ENCODE results near the gene ARHGAP22. TPM values are rescaled to one million over a fixed set of nuclear protein-coding genes. Genes with fewer than 3 reads are reported as not detected.

ARHGAP22 gene
- total RNA-seq, 2 experiments from 2014 or later, result not detected

DNA sequence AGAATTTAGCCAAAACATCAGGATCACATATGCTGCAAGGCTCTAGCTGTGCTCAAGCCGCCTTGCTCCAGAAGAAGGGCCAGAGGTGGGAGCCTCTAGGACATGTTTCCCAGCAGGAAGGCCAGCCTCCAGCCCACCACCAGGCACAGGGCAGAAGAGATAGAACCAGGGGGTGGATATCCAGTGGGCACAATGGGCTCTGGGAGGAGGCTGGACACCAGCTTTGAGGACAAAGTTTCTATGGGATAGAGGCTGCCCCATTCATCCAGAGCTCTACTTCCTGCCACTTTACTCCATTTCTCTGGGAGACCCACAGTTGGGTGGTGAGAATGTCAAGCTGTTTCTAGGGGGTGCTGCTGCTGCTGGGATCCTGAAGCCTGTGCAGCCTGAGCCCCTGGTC is 77.1 kb downstream of the ARHGAP22 start:
- Mint-ChIP-seq H3K4me3 (no peak overlapping the region), H3K27me3 (peaks cover 30% of the 10 kb centered on the region)
- CTCF ChIA-PET, result no interaction called here

DNA sequence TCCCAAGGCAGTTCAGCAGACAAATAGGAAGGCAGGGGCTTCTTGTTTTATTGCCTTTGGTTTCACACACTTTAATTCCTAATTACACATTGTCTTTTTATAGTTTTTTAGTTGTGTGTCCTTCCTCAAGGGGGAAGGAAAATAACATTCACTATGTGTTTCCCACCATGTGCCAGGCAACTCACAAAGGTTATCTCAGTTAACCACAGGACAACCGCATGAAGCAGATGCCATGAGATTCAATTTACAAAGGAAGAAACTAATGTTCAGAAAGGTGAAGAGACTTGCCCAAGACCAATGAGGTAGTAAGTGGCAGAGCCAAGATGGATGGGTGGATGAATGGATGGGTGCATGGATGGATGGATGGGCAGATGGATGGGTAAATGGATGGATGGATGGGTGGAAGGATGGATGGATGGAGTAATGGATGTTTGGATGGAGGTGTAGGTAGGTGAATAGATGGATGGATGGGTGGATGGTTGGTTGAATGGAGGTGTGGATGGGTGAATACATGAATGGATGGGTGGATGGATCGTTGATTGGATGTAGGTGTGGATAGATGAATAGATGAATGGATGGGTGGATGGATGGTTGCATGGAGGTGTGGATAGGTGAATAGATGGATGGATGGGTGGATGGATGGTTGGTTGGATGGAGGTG is 77.9 kb downstream of the ARHGAP22 start:
- no peak overlapping the region for H3K27ac Mint-ChIP-seq
- TF ChIP-seq, protein P1, sequence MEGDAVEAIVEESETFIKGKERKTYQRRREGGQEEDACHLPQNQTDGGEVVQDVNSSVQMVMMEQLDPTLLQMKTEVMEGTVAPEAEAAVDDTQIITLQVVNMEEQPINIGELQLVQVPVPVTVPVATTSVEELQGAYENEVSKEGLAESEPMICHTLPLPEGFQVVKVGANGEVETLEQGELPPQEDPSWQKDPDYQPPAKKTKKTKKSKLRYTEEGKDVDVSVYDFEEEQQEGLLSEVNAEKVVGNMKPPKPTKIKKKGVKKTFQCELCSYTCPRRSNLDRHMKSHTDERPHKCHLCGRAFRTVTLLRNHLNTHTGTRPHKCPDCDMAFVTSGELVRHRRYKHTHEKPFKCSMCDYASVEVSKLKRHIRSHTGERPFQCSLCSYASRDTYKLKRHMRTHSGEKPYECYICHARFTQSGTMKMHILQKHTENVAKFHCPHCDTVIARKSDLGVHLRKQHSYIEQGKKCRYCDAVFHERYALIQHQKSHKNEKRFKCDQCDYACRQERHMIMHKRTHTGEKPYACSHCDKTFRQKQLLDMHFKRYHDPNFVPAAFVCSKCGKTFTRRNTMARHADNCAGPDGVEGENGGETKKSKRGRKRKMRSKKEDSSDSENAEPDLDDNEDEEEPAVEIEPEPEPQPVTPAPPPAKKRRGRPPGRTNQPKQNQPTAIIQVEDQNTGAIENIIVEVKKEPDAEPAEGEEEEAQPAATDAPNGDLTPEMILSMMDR (IDR thresholded peaks at IDR 0.05), result no peak
- H3K27me3 Mint-ChIP-seq, result peaks cover 38% of the 10 kb centered on the region
- Histone ChIP-seq H3K4me3 (ENCODE audit: low read length) (no peak overlapping the region), H3K4me1 (ENCODE audit: insufficient read depth, low read length) (peaks cover 2% of the 10 kb centered on the region), H3K27ac (ENCODE audit: low read depth in 1 of 2, low read length in 2 of 2) (no peak overlapping the region), H3K27me3 (ENCODE audit: control insufficient read depth in 1 of 2, insufficient read depth in 2 of 2, low read length in 2 of 2) (peaks cover 13 to 20% of the 10 kb centered on the region in 2 experiments), H3K9me3 (ENCODE audit: control insufficient read depth in 1 of 2, insufficient read depth in 1 of 2, low read length in 2 of 2) (peaks cover 0 to 7% of the 10 kb centered on the region in 2 experiments), H3K36me3 (ENCODE audit: insufficient read depth, low read length) (no peaks in the 10 kb centered on the region)
- H3K36me3 Mint-ChIP-seq (ENCODE audit: low read depth), result no peaks in the 10 kb centered on the region
- CTCF ChIA-PET, result no interaction called here
- H3K4me3 Mint-ChIP-seq, result no peak overlapping the region
- no peak for DNase-seq
- peaks cover 2% of the 10 kb centered on the region for H3K9me3 Mint-ChIP-seq
- no peaks in the 10 kb centered on the region for H3K4me1 Mint-ChIP-seq (ENCODE audit: low read depth)
- ATAC-seq (ENCODE audit: poor library complexity), result no peak
- POLR2A ChIA-PET, result no interaction called here
- intact Hi-C loops (cut with DNase I, micrococcal nuclease), result no loop called here

More for the DNA sequence above, 77.1 kb downstream of the ARHGAP22 start:
- no peaks in the 10 kb centered on the region for H3K36me3 ChIP-seq (ENCODE audit: insufficient read depth, low read length)
- no peak for DNase-seq
- peaks cover 0 to 7% of the 10 kb centered on the region in 2 experiments for H3K9me3 ChIP-seq (ENCODE audit: control insufficient read depth in 1 of 2, insufficient read depth in 1 of 2, low read length in 2 of 2)
- peaks cover 2% of the 10 kb centered on the region for H3K4me1 ChIP-seq (ENCODE audit: insufficient read depth, low read length)
- peaks cover 6 to 12% of the 10 kb centered on the region in 2 experiments for H3K27me3 ChIP-seq (ENCODE audit: control insufficient read depth in 1 of 2, insufficient read depth in 2 of 2, low read length in 2 of 2)
- Mint-ChIP-seq H3K4me1 (ENCODE audit: low read depth) (no peaks in the 10 kb centered on the region), H3K9me3 (peaks cover 2% of the 10 kb centered on the region), H3K27ac (no peak overlapping the region), H3K36me3 (ENCODE audit: low read depth) (no peaks in the 10 kb centered on the region)
- POLR2A ChIA-PET, result no interaction called here
- TF ChIP-seq, protein P1 (IDR thresholded peaks at IDR 0.05), result no peak
- ATAC-seq (ENCODE audit: poor library complexity), result no peak
- H3K4me3 ChIP-seq (ENCODE audit: low read length), result no peak overlapping the region
- H3K27ac ChIP-seq (ENCODE audit: low read depth in 1 of 2, low read length in 2 of 2), result no peak overlapping the region
- intact Hi-C loops (cut with DNase I, micrococcal nuclease), result no loop called here

DNA sequence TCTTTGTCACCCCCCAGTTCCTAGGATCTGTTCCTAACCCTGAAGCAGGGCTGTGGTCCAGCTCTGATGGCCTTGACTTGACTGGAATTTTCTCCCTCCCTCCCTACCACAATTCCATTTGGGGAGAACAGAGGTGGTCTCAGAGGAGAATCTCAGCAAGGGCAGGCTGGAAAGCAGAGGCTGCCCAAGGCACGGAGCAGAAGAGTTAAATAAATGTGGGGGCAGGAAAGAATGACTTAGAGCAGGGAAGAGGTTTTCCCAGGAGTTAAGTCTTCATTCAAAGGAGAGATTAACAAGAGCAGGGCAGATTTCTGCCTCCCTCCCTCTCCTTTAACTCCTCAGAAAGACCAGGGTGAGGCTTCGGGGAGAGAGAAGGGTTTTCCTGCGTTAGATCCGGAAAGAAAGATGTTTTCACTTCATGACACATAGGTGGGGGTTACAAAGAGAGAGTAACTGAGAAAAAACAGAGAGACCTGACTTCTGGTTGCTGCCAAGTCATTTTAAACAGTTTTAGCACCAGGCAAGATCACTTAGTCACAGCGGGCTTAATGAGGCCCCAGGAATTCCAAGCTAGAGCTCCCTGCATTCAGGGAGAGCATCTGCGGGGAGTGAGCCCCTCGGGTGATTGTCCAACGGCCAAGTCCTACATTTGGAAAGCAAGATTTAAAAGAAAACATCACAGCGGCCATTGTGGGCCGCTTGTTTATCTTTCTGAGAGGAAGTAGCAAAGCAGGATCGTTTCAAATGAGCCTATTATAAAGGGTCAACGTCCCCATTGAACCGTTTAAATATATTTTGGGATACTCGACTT is 78.7 kb downstream of the ARHGAP22 start:
- CTCF ChIA-PET, result no interaction called here
- H3K27me3 Mint-ChIP-seq, result peaks cover 46% of the 10 kb centered on the region
- TF ChIP-seq, protein P1 (IDR thresholded peaks at IDR 0.05), result no peak

More for the DNA sequence above, 78.7 kb downstream of the ARHGAP22 start:
- H3K4me1 Mint-ChIP-seq (ENCODE audit: low read depth), result no peaks in the 10 kb centered on the region
- H3K9me3 ChIP-seq (ENCODE audit: control insufficient read depth in 1 of 2, insufficient read depth in 1 of 2, low read length in 2 of 2), result peaks cover 0 to 7% of the 10 kb centered on the region in 2 experiments
- no peak for ATAC-seq (ENCODE audit: poor library complexity)
- POLR2A ChIA-PET, result no interaction called here
- peaks cover 2% of the 10 kb centered on the region for H3K4me1 ChIP-seq (ENCODE audit: insufficient read depth, low read length)
- no peak overlapping the region for H3K27ac Mint-ChIP-seq
- no peak overlapping the region for H3K4me3 Mint-ChIP-seq
- DNase-seq, result no peak
- peaks cover 2% of the 10 kb centered on the region for H3K9me3 Mint-ChIP-seq
- peaks cover 17 to 20% of the 10 kb centered on the region in 2 experiments for H3K27me3 ChIP-seq (ENCODE audit: control insufficient read depth in 1 of 2, insufficient read depth in 2 of 2, low read length in 2 of 2)
- intact Hi-C loops (cut with DNase I, micrococcal nuclease), result no loop called here
- H3K4me3 ChIP-seq (ENCODE audit: low read length), result no peak overlapping the region
- H3K36me3 Mint-ChIP-seq (ENCODE audit: low read depth), result no peaks in the 10 kb centered on the region
- no peaks in the 10 kb centered on the region for H3K36me3 ChIP-seq (ENCODE audit: insufficient read depth, low read length)
- no peak overlapping the region for H3K27ac ChIP-seq (ENCODE audit: low read depth in 1 of 2, low read length in 2 of 2)
